Hematopoietic multipotent progenitor cell (in vitro differentiated cells): ENCODE measurements around the gene PTPN23. TPM values are rescaled to one million over a fixed set of nuclear protein-coding genes. Genes with fewer than 3 reads are reported as not detected.

Experiments used
- DNase-seq, 3 donors: peaks; one replicate each; pipeline ENCODE4 v3.0.0-alpha.2; 2011 to 2015; ENCODE audit warnings: low read depth in 2 of 3, low spot score in 2 of 3
- total RNA-seq: library from RNA; depleted of rRNA; stranded (reverse); fragments of >200 nt; gene quantifications from one replicate; pipeline ENCODE4 v1.2.3, GENCODE V29; 2012

PTPN23 gene
- total RNA-seq, 1 donor, result 27.7 TPM

GRCh38 chr3:47404955-47405790 is 24.4 kb downstream of the PTPN23 start:
- no peak for DNase-seq

DNA sequence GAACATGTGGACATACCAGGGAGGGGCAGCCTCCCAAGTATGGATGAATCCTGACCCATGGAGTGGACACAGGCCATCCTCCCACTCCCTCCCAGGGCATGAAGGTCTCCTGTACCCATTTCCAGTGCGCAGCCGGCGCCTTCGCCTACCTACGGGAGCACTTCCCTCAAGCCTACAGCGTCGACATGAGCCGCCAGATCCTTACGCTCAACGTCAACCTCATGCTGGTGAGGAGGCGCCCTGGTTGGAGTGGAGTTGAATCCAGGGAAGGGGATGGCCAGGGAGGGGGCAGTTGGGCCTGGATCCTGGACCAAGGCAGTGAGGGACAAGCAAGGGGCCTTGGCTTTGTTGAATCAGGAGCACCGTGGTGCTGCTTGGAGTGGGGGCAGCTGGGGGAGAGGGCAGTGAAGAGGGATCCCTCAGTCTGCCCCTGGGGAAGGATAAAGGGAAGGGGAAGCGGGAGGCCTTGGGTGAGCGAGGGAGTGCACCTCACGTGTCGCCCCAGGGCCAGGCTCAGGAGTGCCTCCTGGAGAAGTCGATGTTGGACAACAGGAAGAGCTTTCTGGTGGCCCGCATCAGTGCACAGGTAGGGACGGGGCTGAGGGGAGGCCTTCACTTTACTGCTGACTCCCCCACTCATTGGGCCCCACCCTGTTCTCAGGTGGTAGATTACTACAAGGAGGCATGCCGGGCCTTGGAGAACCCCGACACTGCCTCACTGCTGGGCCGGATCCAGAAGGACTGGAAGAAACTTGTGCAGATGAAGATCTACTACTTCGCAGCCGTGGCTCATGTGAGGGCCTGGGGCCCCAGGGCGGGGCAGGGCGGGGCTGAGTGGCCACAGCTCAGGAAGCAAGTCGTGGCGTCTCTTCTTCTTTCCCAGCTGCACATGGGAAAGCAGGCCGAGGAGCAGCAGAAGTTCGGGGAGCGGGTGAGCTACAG is 25.3 kb downstream of the PTPN23 start:
- no peak for DNase-seq

DNA sequence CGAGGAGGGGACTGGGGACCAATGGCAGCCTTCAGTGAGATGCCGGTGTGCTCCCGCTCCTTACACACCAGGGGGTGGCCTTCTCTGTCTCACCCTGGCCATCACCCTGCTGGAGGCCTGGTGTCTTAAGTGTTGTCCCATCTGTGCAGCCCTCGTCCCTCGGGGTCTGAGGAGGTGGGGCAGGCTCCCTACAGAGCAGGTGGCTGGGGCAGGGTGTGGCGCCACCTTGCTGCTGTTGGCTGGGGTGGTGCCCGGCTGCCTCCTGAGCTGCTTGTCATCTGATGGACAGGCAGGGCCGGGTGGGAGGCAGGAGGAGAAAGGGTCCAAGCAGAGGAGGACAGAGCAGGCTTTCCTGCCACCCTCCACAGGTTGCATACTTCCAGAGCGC is 25.9 kb downstream of the PTPN23 start:
- no peak for DNase-seq

DNA sequence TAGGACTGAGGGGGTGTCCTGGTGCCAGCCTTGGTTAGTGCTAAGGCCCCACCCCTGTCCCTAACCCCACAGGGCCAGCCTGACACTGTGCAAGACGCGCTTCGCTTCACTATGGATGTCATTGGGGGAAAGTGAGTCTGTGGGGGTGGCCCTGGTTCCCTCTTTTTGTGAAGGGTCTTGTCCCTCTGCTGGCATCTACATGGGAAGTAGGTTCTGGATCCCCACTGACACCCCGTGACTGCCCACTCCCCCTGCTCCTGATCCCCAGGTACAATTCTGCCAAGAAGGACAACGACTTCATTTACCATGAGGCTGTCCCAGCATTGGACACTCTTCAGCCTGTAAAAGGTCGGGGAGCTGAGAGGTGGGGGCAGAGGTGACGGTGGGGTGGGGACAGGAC is 26.4 kb downstream of the PTPN23 start:
- DNase-seq, result no peak

- DNase-seq, result no peak
Observed at GRCh38 chr3:47407896-47408838, 27.3 kb downstream of the PTPN23 start.

DNA sequence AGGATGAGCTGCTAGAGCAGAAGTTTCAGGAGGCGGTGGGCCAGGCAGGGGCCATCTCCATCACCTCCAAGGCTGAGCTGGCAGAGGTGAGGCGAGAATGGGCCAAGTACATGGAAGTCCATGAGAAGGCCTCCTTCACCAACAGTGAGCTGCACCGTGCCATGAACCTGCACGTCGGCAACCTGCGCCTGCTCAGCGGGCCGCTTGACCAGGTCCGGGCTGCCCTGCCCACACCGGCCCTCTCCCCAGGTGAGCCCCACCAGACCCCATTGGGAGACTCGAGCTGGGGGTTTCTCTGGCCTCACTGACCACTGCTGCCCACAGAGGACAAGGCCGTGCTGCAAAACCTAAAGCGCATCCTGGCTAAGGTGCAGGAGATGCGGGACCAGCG is 28.0 kb downstream of the PTPN23 start:
- DNase-seq, result no peak

DNA sequence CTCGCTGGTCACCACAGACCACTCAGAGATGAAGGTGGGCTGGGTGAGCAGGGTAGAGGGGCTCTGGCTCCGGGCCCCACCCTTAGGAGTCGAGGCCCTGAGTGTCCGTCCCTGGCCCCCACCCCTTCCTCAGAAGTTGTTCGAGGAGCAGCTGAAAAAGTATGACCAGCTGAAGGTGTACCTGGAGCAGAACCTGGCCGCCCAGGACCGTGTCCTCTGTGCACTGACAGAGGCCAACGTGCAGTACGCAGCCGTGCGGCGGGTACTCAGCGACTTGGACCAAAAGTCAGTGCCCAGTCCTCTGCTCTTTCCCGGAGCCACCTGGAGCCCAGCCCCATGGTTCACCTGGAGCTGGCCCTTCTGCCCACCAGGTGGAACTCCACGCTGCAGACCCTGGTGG is 28.5 kb downstream of the PTPN23 start:
- DNase-seq, result no peak

DNA sequence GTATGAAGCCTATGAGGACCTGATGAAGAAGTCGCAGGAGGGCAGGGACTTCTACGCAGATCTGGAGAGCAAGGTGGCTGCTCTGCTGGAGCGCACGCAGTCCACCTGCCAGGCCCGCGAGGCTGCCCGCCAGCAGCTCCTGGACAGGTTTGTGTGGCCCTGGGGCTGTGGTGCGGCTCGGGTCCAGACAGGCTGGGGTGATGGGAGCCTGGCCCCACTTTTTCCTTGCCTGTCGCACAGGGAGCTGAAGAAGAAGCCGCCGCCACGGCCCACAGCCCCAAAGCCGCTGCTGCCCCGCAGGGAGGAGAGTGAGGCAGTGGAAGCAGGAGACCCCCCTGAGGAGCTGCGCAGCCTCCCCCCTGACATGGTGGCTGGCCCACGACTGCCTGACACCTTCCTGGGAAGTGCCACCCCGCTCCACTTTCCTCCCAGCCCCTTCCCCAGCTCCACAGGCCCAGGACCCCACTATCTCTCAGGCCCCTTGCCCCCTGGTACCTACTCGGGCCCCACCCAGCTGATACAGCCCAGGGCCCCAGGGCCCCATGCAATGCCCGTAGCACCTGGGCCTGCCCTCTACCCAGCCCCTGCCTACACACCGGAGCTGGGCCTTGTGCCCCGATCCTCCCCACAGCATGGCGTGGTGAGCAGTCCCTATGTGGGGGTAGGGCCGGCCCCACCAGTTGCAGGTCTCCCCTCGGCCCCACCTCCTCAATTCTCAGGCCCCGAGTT is 29.0 kb downstream of the PTPN23 start:
- no peak for DNase-seq

DNA sequence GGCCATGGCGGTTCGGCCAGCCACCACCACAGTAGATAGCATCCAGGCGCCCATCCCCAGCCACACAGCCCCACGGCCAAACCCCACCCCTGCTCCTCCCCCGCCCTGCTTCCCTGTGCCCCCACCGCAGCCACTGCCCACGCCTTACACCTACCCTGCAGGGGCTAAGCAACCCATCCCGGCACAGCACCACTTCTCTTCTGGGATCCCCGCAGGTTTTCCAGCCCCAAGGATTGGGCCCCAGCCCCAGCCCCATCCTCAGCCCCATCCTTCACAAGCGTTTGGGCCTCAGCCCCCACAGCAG is 29.5 kb downstream of the PTPN23 start:
- no peak for DNase-seq

DNA sequence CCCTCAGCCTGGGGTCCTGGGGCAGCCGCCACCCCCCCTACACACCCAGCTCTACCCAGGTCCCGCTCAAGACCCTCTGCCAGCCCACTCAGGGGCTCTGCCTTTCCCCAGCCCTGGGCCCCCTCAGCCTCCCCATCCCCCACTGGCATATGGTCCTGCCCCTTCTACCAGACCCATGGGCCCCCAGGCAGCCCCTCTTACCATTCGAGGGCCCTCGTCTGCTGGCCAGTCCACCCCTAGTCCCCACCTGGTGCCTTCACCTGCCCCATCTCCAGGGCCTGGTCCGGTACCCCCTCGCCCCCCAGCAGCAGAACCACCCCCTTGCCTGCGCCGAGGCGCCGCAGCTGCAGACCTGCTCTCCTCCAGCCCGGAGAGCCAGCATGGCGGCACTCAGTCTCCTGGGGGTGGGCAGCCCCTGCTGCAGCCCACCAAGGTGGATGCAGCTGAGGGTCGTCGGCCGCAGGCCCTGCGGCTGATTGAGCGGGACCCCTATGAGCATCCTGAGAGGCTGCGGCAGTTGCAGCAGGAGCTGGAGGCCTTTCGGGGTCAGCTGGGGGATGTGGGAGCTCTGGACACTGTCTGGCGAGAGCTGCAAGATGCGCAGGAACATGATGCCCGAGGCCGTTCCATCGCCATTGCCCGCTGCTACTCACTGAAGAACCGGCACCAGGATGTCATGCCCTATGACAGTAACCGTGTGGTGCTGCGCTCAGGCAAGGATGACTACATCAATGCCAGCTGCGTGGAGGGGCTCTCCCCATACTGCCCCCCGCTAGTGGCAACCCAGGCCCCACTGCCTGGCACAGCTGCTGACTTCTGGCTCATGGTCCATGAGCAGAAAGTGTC is 30.2 kb downstream of the PTPN23 start:
- no peak for DNase-seq

DNA sequence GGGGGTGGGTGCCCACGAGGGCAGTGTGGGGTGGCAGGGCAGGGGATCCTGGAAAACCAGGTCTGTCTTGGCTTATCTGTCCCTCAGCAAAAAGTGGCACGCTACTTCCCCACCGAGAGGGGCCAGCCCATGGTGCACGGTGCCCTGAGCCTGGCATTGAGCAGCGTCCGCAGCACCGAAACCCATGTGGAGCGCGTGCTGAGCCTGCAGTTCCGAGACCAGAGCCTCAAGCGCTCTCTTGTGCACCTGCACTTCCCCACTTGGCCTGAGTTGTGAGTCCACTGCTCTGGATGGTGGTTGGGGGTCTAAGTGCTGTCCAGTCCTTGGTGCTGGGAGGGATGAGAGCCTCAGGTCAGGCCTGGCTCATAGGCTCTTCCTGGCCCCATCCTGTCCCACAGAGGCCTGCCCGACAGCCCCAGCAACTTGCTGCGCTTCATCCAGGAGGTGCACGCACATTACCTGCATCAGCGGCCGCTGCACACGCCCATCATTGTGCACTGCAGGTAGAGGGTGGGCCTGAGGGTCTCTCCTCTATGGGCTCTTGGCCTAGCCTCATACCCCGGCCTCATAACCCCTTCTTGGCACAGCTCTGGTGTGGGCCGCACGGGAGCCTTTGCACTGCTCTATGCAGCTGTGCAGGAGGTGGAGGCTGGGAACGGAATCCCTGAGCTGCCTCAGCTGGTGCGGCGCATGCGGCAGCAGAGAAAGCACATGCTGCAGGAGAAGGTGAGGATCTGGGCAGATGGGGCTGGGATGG is 31.1 kb downstream of the PTPN23 start:
- DNase-seq, result no peak

DNA sequence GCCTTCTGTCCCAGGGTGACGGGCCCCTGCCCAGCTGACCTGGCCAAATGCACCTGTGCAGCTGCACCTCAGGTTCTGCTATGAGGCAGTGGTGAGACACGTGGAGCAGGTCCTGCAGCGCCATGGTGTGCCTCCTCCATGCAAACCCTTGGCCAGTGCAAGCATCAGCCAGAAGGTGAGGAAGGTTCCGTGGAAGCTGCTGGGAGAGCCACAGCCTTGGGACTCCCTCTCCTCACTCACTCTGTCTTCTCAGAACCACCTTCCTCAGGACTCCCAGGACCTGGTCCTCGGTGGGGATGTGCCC is 31.6 kb downstream of the PTPN23 start:
- no peak for DNase-seq

GRCh38 chr3:47412842-47413520 is 32.2 kb downstream of the PTPN23 start:
- no peak for DNase-seq

DNA sequence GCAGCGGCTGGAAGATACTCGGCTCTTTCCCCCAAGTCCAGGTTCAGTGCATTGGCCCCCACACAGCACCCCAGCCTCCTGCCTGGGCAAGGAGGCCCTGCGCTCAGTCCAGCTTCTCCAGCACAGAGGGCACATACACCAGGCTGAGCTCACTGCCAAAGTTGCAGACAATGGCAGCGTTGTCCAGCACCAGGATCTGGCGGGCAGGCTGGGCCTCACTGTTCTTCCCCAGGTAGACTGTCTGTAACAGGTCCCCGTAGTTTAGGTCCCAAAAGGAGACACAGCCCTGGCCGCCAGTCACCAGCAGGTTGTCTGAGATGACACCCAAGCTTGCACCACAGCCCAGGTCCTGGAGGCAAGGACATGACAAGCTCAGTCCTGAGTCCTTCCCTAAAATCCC is 32.9 kb downstream of the PTPN23 start:
- DNase-seq, result no peak

DNA sequence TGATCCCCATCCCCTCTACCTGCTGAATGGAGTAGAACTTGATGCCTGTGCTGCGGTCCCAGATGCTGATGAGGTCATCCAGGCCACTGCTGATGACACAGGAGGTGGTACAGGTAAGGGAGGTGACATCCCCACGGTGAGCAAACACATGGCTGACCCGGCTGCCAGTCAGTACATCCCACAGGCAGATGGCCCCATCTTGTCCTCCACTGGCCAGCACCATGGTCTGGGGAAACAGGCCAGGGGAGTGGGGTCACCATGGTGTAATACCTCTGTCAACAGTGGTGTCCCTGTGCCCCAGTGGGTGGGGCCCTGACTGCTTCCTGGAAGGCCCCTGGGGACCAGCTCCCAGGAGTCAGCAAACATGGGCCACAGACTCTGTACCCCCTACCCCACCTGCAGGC is 33.3 kb downstream of the PTPN23 start:
- DNase-seq, result no peak

DNA sequence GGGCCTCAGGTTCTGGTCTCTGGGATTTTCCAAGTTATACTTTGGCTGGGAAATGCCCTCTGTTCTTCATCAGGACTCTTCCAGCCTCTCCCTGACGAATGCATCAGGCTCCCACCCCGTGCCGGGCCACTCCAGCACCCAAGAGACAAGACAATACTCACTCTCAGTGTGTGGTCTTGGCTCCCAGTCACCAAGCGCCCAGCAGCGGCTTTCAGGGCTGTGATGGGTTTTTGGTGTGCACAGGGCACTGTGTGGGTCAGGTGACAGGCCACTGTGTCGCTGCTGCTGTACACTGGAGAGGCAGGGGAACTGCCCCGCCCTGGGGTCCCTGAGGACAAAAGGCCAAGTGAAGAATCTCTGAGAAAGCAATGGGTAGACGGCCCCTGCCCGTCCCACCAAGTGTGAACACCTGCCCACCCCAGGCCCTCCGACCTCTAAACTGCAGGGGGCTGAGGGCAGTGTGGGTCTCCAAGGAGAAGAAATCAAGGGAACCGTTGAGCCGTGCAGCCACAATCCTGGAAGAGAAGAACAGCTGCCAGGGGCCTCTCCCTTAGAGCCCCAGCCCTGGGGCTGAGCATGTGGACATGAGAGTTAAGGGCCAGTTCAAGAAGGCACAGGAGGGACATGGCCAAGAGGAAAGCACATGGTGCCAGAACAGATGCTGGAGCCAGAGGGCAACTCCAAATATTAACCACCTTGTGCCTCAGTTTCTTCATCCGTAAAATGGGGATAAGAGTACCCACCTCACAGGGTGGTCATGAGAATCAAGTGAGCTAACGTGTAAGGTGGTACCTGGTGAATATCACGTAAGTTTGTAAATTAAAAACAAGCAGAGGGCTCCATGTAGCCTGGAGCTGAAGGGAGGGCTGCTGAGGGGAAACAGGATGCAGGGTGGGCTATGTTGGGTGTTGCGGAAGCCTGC is 34.1 kb downstream of the PTPN23 start:
- DNase-seq, result no peak

DNA sequence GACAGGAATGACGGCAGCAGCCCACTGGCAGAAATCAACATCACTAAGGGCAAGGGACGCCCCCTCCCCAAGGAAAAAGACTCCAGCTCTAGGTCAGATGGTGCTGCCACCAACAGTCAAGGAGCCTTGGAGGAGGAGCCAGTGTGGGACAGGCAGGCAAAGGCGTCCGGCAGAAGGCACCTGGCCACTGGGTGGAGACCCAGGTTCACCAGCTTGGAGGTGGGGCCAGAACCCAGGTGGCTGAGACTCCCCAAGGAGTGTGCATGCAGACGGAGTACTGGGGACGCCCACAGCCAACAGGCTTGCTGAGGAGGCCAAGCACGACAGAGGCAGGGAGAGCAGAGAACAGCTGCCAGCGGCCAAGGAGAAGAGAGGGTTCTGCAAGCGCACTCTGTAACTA is 35.2 kb downstream of the PTPN23 start:
- DNase-seq, result no peak
